Endothelial cell (in vitro differentiated cells): ENCODE results near the gene CDK18. TPM values are rescaled to one million over a fixed set of nuclear protein-coding genes. Genes with fewer than 3 reads are reported as not detected.

ENCODE experiments used
- DNase-seq: peaks from one replicate; pipeline ENCODE4 v3.0.0; 2021; ENCODE audit warnings: low spot score
- H3K27ac Mint-ChIP-seq: one replicate; pipeline ENCODE4 v1.8.0; 2021; ENCODE audit warnings: mixed read lengths, inconsistent platforms; ENCODE audit not compliant: unreplicated experiment
- H3K27me3 Mint-ChIP-seq: one replicate; pipeline ENCODE4 v1.8.0; 2021; ENCODE audit warnings: mild to moderate bottlenecking, moderate library complexity, mixed read lengths, inconsistent platforms; ENCODE audit not compliant: unreplicated experiment
- H3K36me3 Mint-ChIP-seq: one replicate; pipeline ENCODE4 v1.8.0; 2021; ENCODE audit warnings: mild to moderate bottlenecking, low read depth, mixed read lengths, inconsistent platforms; ENCODE audit not compliant: unreplicated experiment
- H3K4me1 Mint-ChIP-seq: one replicate; pipeline ENCODE4 v1.8.0; 2021; ENCODE audit warnings: mild to moderate bottlenecking, mixed read lengths, inconsistent platforms; ENCODE audit not compliant: unreplicated experiment
- H3K4me3 Mint-ChIP-seq: one replicate; pipeline ENCODE4 v1.8.0; 2021; ENCODE audit warnings: mild to moderate bottlenecking, mixed read lengths, inconsistent platforms; ENCODE audit not compliant: unreplicated experiment
- H3K9me3 Mint-ChIP-seq: one replicate; pipeline ENCODE4 v1.8.0; 2021; ENCODE audit warnings: mixed read lengths, inconsistent platforms; ENCODE audit not compliant: unreplicated experiment
- CTCF ChIP-seq: fragments of 200-600 bp; sonication (generic); IDR thresholded peaks from one replicate; pipeline ENCODE4 v1.5.0; 2021; ENCODE audit warnings: antibody characterized with exemption; ENCODE audit not compliant: unreplicated experiment
- total RNA-seq: library from RNA; stranded (reverse); fragmentation: NEBNext Ultra II Directional; extraction: Animal tissue kit (Norgen Biotek cat#: 25700); gene quantifications from one replicate; pipeline ENCODE4 v1.2.1, GENCODE V29; 2021; ENCODE audit not compliant: unreplicated experiment

The CDK18 gene
- total RNA-seq, 1 donor from 2014 or later, result 12.4 TPM

- peaks cover 27% of the 10 kb centered on the region for H3K4me1 Mint-ChIP-seq
- no peak overlapping the region for H3K4me3 Mint-ChIP-seq
- H3K27me3 Mint-ChIP-seq, result peaks cover 7% of the 10 kb centered on the region
- H3K36me3 Mint-ChIP-seq, result no peaks in the 10 kb centered on the region
- H3K27ac Mint-ChIP-seq, result no peak overlapping the region
- no peak for DNase-seq
- no peak for TF ChIP-seq CTCF
- H3K9me3 Mint-ChIP-seq, result no peaks in the 10 kb centered on the region
Observed at GRCh38 chr1:205576805-205577761, 72.6 kb downstream of the CDK18 start.

- Mint-ChIP-seq H3K9me3 (no peaks in the 10 kb centered on the region), H3K36me3 (no peaks in the 10 kb centered on the region), H3K27me3 (peaks cover 2% of the 10 kb centered on the region), H3K4me1 (peaks cover 30% of the 10 kb centered on the region), H3K4me3 (no peak overlapping the region), H3K27ac (no peak overlapping the region)
- no peak for TF ChIP-seq CTCF
- no peak for DNase-seq
Observed at GRCh38 chr1:205577874-205578658, 73.6 kb downstream of the CDK18 start.

GRCh38 chr1:205578780-205579571 lies 74.5 kb downstream of the CDK18 start:
- no peak overlapping the region for H3K4me3 Mint-ChIP-seq
- H3K27ac Mint-ChIP-seq, result no peak overlapping the region
- H3K9me3 Mint-ChIP-seq, result no peaks in the 10 kb centered on the region
- peaks cover 38% of the 10 kb centered on the region for H3K4me1 Mint-ChIP-seq
- no peak for DNase-seq
- H3K27me3 Mint-ChIP-seq, result peaks cover 2% of the 10 kb centered on the region
- no peak for TF ChIP-seq CTCF
- no peaks in the 10 kb centered on the region for H3K36me3 Mint-ChIP-seq

GRCh38 chr1:205579711-205580110 lies 75.2 kb downstream of the CDK18 start:
- Mint-ChIP-seq H3K4me3 (no peak overlapping the region), H3K27ac (no peak overlapping the region), H3K4me1 (peaks cover 38% of the 10 kb centered on the region), H3K9me3 (no peaks in the 10 kb centered on the region), H3K36me3 (no peaks in the 10 kb centered on the region), H3K27me3 (peaks cover 2% of the 10 kb centered on the region)
- DNase-seq, result no peak
- no peak for TF ChIP-seq CTCF
